22Rv1 (cell line): ENCODE measurements around the gene GPHN.

Experiments
- CTCF ChIP-seq: fragments of 450-650 bp; IDR thresholded peaks from 2 replicates; pipeline ENCODE4 v1.5.1; 2017; ENCODE audit warnings: mild to moderate bottlenecking
- ZFX ChIP-seq: fragments of 450-650 bp; IDR thresholded peaks from 2 replicates; pipeline ENCODE4 v1.6.1; 2017; ENCODE audit warnings: antibody characterized with exemption, borderline replicate concordance

- TF ChIP-seq CTCF (no peak), ZFX (no peak)
Measured at GRCh38 chr14:66613344-66613743, 105.4 kb downstream of the GPHN start.
